ENCODE data around the gene RPN2.

Gene RPN2

GRCh38 chr20:37259031-37259430 is 79.9 kb downstream of the RPN2 start:
- no peak for DNase-seq (ENCODE audit: low spot score)
- TF ChIP-seq CTCF (IDR thresholded peaks at IDR 0.05; ENCODE audit: extremely low read depth, missing control alignments): no peak

- no peak for DNase-seq (ENCODE audit: low spot score)
- TF ChIP-seq CTCF (IDR thresholded peaks at IDR 0.05; ENCODE audit: extremely low read depth, missing control alignments): no peak
Observed at GRCh38 chr20:37259865-37260264, 80.7 kb downstream of the RPN2 start.

GRCh38 chr20:37260923-37261322 is 81.8 kb downstream of the RPN2 start:
- no peak for DNase-seq (ENCODE audit: low spot score)
- no peak for TF ChIP-seq CTCF (IDR thresholded peaks at IDR 0.05; ENCODE audit: extremely low read depth, missing control alignments)

- TF ChIP-seq CTCF (IDR thresholded peaks at IDR 0.05; ENCODE audit: extremely low read depth, missing control alignments): no peak
- DNase-seq (ENCODE audit: low spot score): no peak
Observed at GRCh38 chr20:37261714-37262113, 82.6 kb downstream of the RPN2 start, which contains the start of gene GHRH. TSS of gene GHRH (minus strand) at chr20:37261814. CDS start at chr20:37256889, 4,925 bp downstream.

- no peak for DNase-seq (ENCODE audit: low spot score)
- no peak for TF ChIP-seq CTCF (IDR thresholded peaks at IDR 0.05; ENCODE audit: extremely low read depth, missing control alignments)
Observed at GRCh38 chr20:37262505-37262904, 83.4 kb downstream of the RPN2 start.

- no peak for DNase-seq (ENCODE audit: low spot score)
- no peak for TF ChIP-seq CTCF (IDR thresholded peaks at IDR 0.05; ENCODE audit: extremely low read depth, missing control alignments)
Observed at GRCh38 chr20:37263686-37264085, 84.6 kb downstream of the RPN2 start.

GRCh38 chr20:37265152-37265551 is 86.0 kb downstream of the RPN2 start:
- no peak for TF ChIP-seq CTCF (IDR thresholded peaks at IDR 0.05; ENCODE audit: extremely low read depth, missing control alignments)
- peak; percentile 33 for DNase-seq (ENCODE audit: low spot score)

All from GM20000 (cell line).